Measurements from ENCODE around the gene PATJ.

DNA sequence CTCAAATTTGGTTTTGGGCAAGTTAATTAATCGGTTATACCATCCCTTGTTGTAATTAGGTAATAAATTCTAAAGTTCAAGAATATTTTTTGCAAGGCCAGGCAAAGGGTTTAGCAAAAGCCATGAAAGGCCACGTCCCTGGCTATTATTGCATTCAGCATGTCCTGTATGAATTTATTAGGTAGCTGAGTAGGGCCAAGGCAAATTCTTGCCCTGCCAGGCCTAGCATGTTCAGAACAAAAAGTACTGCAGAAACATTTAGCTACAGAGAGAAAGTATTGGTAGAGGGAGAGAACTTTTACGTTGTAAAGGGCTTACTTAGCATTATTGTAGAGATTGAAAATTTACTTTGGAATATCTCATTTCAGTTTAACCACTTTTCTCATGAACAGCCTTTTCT lies 94.4 kb downstream of the PATJ start:
- TF ChIP-seq POLR2AphosphoS5 (IDR thresholded peaks at IDR 0.05; ENCODE audit: low read depth, low read length) (no peak), TAF1 (IDR thresholded peaks at IDR 0.05; ENCODE audit: borderline replicate concordance, insufficient read depth, low read length) (no peak), SIN3A (IDR thresholded peaks at IDR 0.05; ENCODE audit: borderline replicate concordance, insufficient read depth, low read length) (no peak)
- TF ChIP-seq, protein P1, sequence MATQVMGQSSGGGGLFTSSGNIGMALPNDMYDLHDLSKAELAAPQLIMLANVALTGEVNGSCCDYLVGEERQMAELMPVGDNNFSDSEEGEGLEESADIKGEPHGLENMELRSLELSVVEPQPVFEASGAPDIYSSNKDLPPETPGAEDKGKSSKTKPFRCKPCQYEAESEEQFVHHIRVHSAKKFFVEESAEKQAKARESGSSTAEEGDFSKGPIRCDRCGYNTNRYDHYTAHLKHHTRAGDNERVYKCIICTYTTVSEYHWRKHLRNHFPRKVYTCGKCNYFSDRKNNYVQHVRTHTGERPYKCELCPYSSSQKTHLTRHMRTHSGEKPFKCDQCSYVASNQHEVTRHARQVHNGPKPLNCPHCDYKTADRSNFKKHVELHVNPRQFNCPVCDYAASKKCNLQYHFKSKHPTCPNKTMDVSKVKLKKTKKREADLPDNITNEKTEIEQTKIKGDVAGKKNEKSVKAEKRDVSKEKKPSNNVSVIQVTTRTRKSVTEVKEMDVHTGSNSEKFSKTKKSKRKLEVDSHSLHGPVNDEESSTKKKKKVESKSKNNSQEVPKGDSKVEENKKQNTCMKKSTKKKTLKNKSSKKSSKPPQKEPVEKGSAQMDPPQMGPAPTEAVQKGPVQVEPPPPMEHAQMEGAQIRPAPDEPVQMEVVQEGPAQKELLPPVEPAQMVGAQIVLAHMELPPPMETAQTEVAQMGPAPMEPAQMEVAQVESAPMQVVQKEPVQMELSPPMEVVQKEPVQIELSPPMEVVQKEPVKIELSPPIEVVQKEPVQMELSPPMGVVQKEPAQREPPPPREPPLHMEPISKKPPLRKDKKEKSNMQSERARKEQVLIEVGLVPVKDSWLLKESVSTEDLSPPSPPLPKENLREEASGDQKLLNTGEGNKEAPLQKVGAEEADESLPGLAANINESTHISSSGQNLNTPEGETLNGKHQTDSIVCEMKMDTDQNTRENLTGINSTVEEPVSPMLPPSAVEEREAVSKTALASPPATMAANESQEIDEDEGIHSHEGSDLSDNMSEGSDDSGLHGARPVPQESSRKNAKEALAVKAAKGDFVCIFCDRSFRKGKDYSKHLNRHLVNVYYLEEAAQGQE (IDR thresholded peaks at IDR 0.05; ENCODE audit: insufficient read depth in 1 of 2, low read depth in 2 of 2, low read length in 2 of 2): no peak
